ENCODE results near the gene TBATA. TPM values are rescaled to one million over a fixed set of nuclear protein-coding genes. Genes with fewer than 3 reads are reported as not detected.

Gene TBATA
- total RNA-seq, 1 donor from 2014 or later, result not detected

DNA sequence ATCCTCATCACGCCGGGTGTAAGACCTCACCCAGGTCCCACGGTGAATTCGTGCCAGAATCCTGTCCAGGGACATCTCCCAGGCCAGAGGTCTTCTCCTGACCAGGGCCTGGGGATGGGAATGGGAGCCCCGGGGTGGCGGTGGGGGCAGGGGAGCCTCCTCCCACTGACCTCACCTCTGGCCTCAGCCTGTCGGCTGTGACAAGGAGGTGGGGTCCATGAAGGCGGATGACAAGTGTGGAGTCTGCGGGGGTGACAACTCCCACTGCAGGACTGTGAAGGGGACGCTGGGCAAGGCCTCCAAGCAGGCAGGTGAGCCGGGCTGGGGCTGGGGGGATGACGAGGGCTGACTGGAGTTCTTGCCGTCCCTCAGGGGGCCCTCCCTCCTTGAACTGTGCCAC lies 41.3 kb downstream of the TBATA start:
- no peak for DNase-seq (ENCODE audit: low spot score)

DNA sequence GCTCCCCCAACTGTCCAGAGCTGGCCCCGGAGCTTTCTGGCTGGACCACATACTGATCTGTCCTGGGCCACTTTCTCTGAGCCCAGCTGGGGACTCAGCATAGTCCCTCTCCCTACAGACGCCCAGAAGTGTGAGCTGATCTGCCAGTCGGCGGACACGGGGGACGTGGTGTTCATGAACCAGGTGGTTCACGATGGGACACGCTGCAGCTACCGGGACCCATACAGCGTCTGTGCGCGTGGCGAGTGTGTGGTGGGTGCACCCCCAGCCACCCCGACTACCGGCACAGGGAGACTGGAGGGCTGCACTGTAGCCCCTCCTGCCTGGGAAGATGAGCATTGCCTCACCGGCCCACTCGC lies 41.8 kb downstream of the TBATA start:
- no peak for DNase-seq (ENCODE audit: low spot score)

DNA sequence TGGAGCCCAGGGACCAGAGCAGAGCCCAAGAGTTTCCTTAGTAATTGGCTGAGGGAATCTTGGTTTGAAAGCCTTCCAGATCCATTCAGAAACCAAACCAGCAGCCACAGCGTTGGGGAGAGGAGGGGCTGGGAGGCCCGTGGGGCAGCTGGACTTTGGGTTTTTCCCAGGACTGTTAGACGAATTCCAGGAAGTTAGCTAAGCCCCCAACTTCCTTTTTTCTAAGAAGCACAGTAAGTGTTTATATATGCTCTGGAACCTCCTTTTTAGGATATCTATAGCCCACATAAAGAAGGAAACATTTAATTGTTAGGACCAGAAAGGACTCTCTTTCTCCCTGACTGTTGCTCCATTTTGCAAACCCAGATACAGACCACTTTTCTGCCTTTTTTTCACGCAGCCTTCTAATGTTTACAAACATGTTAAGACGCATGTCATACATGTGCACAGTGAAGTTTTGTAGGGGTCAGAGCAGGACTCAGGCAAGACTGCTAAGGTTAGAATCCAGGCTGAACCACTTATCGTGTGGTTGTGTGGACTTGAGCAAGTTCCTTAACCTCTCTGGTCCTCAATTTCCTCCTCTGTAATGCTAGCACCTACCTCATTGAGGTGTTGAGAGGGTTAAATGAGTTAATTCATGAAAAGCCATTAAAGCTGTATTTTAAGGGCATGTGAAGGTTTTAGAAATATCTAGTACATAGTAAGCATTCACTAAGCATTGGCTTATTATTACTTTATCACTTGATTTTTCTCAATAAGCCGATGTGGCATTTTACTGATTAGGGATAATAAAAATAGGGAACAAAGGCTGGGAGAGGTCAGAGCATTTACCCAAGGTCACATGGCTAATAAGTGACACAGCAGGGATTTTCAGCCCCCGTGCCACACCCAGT lies 42.4 kb downstream of the TBATA start:
- no peak for DNase-seq (ENCODE audit: low spot score)

DNA sequence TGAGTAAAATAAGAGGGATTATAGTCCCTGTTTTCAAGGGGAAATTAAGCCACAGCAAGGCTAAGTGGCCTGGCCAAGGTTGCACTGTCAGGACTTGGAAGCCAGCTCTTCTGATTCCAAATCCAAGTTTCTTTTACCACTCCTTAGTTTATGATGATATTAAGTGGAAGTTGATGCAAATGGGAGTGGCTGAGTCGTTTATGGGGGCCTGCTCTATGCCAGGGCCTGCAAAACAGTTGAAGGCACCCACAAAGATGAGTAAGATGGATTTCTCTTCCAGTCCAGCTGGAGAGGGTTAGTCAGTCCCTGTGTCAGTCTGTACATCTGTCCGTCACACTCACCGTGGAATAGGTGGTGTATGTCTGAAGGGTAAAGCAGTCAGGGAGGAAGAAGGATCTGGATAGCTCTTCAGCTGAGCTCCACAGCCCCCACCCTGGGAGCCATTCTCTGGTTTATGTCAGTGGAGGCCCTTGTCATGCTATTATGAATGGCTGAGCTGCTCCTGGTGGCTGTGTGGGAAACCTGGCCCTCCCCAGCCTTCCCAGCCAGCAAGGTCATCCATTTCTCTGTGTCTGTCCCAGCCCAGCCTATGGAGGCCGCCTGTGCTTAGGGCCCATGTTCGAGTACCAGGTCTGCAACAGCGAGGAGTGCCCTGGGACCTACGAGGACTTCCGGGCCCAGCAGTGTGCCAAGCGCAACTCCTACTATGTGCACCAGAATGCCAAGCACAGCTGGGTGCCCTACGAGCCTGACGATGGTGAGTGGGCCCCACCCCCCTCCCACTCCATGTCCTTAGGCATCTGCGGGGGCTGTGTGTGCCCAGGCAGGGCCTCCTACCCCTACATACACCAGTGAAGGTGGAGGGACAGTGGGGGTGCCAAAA lies 44.5 kb downstream of the TBATA start:
- DNase-seq (ENCODE audit: low spot score), result no peak

DNA sequence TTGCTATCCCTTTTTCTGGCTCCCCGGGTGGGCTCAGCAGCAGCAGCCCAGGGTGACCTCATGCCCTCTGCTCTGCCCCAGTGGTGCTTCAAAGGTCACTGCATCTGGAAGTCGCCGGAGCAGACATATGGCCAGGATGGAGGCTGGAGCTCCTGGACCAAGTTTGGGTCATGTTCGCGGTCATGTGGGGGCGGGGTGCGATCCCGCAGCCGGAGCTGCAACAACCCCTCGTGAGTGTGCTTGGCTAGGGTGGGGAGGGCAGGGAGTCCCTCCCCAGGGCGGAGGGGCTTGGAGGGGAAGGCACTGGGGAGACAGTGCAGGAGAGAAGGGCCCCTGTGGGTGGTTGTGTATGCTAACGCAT lies 46.4 kb downstream of the TBATA start:
- DNase-seq (ENCODE audit: low spot score), result no peak

DNA sequence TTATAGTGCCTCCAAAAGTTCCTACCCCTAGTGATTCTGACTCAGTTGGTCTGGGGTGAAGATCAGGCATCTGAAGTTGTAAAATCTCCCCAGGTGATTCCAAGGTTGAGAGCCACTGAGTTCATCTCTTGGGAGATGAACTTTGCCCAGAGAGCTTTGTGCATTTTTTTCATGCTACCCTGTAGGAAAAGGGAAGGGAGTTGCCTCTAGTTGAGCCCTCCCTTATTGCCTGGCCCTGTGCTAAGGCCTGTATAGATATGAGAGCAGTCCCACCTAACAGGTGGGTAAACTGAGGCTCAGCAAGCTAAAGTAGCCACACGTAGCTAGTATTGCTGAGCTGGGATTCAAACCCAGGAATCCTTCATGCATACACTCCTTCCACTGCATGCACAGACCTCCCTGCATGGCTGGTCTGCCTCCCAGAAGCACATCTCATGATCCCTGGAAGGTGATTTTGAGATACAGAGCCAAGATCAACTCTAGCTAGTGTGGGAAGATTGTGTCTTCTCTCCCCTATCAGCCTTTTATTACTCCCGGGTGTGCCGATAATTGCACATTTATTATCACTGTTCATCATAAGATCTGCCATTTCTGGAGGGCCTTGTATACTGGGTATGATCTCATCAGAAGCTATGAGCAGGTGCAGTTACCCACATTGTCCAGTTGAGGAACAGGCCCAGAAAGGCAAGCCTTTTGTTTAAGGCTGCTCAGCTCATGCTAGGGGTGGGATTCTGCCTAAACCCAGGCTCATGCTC lies 47.0 kb downstream of the TBATA start:
- DNase-seq (ENCODE audit: low spot score), result no peak

DNA sequence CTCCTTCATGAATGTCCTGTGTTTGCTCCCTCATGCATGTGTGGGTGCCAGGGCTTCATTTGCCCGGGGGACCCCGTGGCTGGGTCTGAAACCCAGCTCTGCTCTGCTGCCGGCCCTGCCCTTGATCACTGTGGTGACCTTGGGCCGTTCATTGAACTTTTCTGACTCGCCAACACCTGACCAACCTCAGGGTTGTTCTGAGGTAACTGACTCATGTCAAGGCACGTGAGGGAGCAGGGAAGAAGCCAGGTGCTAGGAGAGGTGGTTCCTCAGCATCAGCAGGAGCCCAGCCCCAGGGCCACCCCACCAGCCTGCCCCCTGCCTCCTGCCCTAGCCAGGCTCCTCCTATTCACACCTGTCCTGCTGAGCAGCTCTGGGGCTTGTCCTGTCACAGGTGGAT lies 47.9 kb downstream of the TBATA start:
- no peak for DNase-seq (ENCODE audit: low spot score)

DNA sequence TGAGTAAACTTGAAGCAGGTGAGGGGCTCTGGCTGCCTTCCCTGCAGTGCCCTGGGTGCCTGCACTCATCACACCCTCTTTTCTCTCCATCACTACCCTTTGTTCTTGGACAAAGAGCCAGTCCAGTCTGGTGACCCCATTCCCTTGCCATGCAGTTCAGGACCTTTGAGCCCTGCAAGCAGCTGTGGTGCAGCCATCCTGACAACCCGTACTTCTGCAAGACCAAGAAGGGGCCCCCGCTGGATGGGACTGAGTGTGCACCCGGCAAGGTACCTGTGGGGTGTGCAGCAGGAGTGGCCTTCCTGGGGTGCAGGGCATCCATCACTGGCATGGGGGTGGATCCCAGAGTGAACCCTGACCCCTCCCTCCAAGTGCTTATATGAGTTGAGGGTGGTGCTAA lies 48.7 kb downstream of the TBATA start:
- no peak for DNase-seq (ENCODE audit: low spot score)

DNA sequence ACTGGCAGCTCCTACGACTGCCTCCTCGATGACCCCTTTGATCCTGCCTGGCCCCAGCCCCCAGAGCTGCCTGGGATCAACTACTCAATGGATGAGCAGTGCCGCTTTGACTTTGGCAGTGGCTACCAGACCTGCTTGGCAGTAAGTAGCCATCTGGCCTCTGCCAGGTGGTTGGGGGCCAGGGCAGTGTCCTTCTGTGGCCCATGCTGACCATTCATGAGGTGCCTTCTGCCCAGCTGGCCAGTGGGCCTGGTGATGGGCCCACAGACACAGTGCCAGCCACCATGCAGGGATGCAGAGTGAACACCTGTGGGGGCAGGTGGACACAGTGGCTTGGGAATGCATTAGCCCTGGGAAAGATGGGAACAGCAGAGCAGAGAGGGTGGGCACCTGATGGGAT lies 50.0 kb downstream of the TBATA start:
- no peak for DNase-seq (ENCODE audit: low spot score)

DNA sequence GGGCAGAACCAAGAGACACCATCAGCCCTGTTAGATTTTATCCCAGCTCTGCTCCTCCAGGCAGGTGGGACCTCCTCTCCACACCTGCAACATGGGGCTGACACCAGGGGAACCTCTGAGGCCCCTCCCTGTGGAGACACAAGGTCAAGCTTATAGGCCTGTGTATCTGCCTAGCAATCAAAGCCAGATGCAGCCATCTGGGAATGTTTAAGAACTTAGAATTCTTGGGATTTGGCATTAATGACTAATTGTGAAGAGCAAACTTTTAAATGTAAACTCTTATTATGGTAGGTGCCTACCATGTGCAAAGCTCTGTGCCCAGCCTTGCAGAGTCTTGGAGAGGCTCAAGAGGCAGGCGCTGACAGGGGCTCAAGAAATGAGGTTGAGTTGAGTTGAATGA lies 52.1 kb downstream of the TBATA start:
- DNase-seq (ENCODE audit: low spot score), result no peak

DNA sequence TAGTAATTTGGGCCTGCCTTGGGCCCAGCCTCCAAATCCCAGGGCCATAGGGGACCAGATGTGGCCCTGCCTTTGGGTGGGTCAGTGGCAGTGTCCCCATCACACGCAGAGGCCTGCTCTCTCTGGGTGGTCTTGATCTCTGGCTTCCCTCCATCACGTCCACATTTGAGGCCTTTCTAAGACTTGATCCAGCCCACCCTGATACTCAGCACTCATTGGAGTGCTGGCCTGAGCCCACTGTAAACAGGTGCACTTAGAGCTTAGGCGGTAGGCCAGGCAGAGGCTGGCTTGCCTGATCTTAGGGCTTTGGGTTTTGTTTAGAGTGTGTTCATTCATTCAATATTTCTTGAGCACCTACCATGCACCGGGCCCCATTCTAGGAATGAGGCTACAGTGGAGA lies 52.6 kb downstream of the TBATA start:
- DNase-seq (ENCODE audit: low spot score), result no peak

DNA sequence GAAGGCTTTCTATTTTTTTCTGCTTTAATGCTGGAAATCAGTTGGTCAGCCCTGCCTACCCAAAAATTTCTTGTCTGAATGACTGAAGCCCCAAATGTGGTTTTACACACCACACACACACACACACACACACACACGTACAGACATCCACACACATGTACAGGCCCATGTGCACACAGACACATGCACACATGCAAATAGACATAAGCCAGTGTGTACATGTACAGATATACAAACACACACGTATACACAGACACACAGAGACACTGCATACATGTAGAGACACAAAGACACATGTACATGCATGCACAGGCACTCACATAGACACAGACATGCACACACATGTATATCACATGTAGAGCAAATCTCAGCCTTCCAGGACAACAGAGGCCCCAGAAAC lies 54.2 kb downstream of the TBATA start:
- DNase-seq (ENCODE audit: low spot score), result no peak

DNA sequence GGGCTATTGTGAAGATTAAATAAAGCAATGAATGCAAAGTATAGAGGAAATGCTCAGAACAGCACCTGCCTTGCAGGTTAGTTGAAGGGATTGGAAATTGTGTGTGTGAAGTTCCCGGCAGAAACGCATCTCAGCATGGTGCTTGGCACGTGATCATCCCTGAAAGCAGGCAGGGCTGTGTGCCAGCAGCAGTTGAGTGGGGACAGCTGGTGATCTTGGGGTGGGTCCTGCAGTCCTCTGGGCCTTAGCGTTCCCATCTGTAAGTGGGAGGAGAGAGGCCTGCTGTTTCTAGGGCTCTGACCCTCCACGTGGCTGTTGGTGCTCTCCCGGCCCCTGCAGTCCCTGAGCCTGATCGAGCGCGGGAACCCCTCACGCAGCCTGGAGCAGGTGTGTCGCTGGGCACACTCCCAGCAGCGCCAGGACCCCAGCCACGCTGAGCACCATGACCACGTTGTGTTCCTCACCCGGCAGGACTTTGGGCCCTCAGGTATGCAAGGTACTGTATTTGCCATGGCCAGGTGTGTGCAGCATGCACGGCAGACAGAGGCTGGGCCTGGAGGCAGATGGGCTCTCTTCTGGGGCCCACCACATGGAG lies 55.3 kb downstream of the TBATA start:
- DNase-seq (ENCODE audit: low spot score), result no peak

DNA sequence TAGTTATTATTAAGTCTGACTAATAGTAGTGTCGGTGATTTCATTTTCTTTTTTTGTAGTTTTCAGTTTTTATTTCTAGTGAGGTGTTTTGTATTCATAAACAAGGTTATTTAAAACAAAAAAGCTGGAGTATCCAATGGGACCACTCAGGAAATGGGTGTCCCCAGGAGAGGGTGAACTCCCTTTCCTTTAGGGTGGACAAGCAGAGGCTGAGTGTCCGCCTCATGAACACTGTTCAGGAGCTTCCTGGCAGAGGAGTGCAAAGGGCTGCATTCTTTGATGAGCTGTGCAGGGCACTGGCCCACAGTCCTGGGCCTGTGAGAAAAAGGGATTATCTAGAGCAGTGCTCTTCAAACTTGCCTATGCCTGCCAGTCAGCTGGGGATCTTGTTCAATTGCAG lies 56.8 kb downstream of the TBATA start:
- DNase-seq (ENCODE audit: low spot score), result no peak

DNA sequence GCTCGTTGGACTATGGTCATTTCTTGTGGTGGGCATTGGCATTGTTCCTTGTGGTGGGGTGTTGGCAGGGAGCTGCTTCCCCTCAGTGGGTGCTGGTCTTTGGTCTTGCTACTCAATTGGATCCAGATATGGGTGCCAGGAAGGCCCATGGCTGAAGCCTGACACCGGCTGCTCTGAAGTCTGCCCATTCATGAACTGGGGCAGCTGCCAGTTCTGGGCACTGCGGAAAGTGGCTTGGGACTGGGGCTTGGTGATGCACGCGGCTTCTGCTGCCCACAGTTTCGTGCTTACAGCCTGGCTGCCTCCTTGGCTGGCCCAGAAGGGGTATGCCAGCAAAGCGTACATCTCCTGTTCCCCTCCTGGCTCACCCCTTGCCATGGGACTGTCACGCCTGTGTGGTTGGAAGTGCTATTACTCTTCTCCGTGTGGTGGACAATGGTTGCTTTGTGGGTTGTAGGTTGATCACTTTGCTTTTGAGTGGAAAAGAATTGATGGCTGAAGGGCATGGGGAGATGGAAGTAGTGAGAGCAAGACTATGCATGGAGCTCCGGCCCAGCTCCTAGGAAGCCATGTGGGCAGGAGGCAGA lies 58.2 kb downstream of the TBATA start:
- no peak for DNase-seq (ENCODE audit: low spot score)

DNA sequence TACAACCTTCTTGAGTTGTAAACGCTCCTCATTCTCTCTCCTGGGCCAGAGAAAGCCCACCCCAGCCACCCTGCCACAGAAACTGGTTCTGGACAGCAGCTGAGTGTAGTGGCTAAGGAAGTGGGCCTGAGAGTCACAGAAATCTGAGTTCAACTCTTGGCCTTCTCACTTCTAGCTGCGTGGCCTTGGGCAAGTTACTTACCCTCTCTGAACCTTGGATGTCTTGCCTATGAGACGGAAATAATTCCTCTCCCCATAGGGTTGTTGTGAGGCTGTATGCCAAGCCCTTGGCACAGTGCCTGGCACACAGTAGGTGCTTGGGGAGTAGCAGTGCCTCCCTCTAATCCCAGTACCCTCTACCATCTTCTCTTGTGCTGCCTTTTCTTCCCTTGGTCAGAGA lies 61.4 kb downstream of the TBATA start:
- DNase-seq (ENCODE audit: low spot score), result no peak

DNA sequence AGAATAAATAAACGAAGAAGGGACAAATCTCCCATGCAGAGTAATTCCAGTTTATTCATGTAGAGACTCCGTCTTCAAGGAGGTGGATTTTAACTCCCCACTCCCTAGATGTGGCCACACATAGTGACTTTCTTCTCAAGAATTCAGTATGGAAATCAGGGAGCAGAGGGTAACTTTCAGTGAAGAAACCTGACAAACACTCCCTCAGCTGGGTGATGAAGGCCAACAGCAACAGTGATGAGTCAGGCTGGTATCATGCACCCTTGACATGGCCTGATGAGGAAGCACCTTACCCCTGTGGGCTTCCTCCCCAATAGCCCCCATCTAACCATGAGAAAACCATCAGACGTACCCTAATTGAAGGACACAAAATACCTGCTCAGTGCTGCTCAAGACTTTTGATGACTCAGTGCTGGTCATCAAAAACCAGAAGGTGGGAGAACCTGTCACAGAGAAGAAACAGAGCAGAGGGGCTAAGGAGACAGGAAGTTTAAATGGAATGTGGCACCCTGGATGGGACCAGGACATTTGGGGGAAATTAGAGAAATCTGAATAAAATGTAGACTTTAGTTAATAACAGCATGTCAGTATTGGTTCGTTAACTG lies 62.3 kb downstream of the TBATA start:
- no peak for DNase-seq (ENCODE audit: low spot score)

Measured in ureter (tissue), 1 donor.